ENCODE measurements around the gene TMEM205. TPM values are rescaled to one million over a fixed set of nuclear protein-coding genes. Genes with fewer than 3 reads are reported as not detected.

TMEM205 gene
- total and polyA plus RNA-seq, 2 of the 13 experiments (the other 11 are each of a cell fraction or from before 2014, with no cell fraction given), result 45.5 to 98.7 TPM

DNA sequence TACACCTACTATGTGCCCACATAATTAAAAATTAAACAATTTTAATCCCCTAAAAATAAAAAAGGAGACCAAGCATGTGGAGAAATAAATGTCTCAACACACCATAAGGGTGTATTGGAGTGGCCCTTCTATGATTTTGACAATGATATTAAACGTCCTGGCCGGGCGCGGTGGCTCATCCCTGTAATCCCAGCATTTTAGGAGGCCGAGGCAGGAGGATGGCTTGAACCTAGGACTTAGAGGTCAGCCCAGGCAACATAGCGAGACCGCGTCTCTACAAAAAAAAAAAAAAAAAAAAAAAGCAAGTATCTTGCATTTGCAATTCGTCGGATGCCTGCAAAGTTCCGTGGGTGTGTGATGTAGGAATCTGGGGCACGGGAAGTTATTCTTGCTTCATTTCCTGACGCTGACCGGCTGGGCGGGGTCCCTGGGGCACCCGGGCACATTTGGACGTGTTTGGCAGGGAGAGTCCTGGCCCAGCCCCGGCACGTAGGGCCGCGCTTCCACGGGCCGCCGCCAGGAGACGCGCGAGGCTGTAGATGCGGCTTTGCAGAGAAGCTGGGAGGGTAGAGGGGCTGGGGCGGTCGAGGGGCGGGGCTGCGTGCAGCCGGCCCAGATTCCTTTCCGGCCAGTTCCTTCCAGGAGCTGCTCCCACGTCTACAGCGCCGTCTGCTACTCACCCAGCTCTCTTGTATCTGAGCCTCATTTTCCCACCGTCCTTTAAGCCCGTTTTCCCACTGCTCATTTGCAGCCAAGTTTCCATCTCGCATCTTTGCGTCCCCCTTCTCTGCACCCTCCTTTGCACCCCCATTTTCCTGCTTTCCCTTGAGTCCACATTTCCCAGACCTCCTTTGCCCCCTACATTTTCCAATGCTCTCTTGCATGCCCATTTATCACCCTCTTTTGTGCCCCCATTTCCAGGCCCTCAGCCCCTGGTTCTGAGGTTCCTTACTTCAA, 52.4 kb downstream of the TMEM205 start (continued):
- TF ChIP-seq, protein P1, sequence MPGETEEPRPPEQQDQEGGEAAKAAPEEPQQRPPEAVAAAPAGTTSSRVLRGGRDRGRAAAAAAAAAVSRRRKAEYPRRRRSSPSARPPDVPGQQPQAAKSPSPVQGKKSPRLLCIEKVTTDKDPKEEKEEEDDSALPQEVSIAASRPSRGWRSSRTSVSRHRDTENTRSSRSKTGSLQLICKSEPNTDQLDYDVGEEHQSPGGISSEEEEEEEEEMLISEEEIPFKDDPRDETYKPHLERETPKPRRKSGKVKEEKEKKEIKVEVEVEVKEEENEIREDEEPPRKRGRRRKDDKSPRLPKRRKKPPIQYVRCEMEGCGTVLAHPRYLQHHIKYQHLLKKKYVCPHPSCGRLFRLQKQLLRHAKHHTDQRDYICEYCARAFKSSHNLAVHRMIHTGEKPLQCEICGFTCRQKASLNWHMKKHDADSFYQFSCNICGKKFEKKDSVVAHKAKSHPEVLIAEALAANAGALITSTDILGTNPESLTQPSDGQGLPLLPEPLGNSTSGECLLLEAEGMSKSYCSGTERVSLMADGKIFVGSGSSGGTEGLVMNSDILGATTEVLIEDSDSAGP (CRISPR knock-in tag; IDR thresholded peaks at IDR 0.05; ENCODE audit: borderline replicate concordance), result peak; percentile 63; the same call in 1 of the 2 replicates
- no peak for TF ChIP-seq ZNF326 (CRISPR knock-in tag; IDR thresholded peaks at IDR 0.05; ENCODE audit: borderline replicate concordance)
- no peak for TF ChIP-seq HNF4G (IDR thresholded peaks at IDR 0.05; ENCODE audit: borderline replicate concordance, low read depth, low read length)
- 0 out of 2 replicates have a peak, but pooled peaks have one; percentile 28 for TF ChIP-seq HNF4G (CRISPR knock-in tag; IDR thresholded peaks at IDR 0.05; ENCODE audit: borderline replicate concordance, low read depth)
- no peak for TF ChIP-seq HMGA1 (CRISPR knock-in tag; conservative IDR thresholded peaks at IDR 0.05)
- TF ChIP-seq ZSCAN25 (CRISPR knock-in tag; IDR thresholded peaks at IDR 0.05), result no peak
- peak; percentile 71 for TF ChIP-seq ZSCAN31 (CRISPR knock-in tag; IDR thresholded peaks at IDR 0.05; ENCODE audit: low read depth)
- TF ChIP-seq, protein P2, sequence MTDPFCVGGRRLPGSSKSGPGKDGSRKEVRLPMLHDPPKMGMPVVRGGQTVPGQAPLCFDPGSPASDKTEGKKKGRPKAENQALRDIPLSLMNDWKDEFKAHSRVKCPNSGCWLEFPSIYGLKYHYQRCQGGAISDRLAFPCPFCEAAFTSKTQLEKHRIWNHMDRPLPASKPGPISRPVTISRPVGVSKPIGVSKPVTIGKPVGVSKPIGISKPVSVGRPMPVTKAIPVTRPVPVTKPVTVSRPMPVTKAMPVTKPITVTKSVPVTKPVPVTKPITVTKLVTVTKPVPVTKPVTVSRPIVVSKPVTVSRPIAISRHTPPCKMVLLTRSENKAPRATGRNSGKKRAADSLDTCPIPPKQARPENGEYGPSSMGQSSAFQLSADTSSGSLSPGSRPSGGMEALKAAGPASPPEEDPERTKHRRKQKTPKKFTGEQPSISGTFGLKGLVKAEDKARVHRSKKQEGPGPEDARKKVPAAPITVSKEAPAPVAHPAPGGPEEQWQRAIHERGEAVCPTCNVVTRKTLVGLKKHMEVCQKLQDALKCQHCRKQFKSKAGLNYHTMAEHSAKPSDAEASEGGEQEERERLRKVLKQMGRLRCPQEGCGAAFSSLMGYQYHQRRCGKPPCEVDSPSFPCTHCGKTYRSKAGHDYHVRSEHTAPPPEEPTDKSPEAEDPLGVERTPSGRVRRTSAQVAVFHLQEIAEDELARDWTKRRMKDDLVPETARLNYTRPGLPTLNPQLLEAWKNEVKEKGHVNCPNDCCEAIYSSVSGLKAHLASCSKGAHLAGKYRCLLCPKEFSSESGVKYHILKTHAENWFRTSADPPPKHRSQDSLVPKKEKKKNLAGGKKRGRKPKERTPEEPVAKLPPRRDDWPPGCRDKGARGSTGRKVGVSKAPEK (CRISPR knock-in tag; IDR thresholded peaks at IDR 0.05; ENCODE audit: borderline replicate concordance), result no peak
- peak; percentile 68 for TF ChIP-seq TEAD3 (CRISPR knock-in tag; optimal IDR thresholded peaks at IDR 0.05; ENCODE audit: borderline replicate concordance)
- TF ChIP-seq, protein P3, sequence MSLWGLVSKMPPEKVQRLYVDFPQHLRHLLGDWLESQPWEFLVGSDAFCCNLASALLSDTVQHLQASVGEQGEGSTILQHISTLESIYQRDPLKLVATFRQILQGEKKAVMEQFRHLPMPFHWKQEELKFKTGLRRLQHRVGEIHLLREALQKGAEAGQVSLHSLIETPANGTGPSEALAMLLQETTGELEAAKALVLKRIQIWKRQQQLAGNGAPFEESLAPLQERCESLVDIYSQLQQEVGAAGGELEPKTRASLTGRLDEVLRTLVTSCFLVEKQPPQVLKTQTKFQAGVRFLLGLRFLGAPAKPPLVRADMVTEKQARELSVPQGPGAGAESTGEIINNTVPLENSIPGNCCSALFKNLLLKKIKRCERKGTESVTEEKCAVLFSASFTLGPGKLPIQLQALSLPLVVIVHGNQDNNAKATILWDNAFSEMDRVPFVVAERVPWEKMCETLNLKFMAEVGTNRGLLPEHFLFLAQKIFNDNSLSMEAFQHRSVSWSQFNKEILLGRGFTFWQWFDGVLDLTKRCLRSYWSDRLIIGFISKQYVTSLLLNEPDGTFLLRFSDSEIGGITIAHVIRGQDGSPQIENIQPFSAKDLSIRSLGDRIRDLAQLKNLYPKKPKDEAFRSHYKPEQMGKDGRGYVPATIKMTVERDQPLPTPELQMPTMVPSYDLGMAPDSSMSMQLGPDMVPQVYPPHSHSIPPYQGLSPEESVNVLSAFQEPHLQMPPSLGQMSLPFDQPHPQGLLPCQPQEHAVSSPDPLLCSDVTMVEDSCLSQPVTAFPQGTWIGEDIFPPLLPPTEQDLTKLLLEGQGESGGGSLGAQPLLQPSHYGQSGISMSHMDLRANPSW (CRISPR knock-in tag; IDR thresholded peaks at IDR 0.05; ENCODE audit: borderline replicate concordance), result no peak
- no peak for TF ChIP-seq ZNF460 (CRISPR knock-in tag; IDR thresholded peaks at IDR 0.05; ENCODE audit: borderline replicate concordance)
- TF ChIP-seq ZNF101 (CRISPR knock-in tag; IDR thresholded peaks at IDR 0.05; ENCODE audit: borderline replicate concordance, low read depth), result no peak
- TF ChIP-seq ZNF766 (CRISPR knock-in tag; IDR thresholded peaks at IDR 0.05; ENCODE audit: borderline replicate concordance), result no peak
- no peak for TF ChIP-seq ZKSCAN1 (IDR thresholded peaks at IDR 0.05; ENCODE audit: low read length)
- no peak for TF ChIP-seq ZFP1 (CRISPR knock-in tag; IDR thresholded peaks at IDR 0.05)
- TF ChIP-seq, protein P4, sequence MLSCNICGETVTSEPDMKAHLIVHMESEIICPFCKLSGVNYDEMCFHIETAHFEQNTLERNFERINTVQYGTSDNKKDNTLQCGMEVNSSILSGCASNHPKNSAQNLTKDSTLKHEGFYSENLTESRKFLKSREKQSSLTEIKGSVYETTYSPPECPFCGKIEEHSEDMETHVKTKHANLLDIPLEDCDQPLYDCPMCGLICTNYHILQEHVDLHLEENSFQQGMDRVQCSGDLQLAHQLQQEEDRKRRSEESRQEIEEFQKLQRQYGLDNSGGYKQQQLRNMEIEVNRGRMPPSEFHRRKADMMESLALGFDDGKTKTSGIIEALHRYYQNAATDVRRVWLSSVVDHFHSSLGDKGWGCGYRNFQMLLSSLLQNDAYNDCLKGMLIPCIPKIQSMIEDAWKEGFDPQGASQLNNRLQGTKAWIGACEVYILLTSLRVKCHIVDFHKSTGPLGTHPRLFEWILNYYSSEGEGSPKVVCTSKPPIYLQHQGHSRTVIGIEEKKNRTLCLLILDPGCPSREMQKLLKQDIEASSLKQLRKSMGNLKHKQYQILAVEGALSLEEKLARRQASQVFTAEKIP (CRISPR knock-in tag; IDR thresholded peaks at IDR 0.05; ENCODE audit: borderline replicate concordance), result no peak
- TF ChIP-seq POGZ (CRISPR knock-in tag; IDR thresholded peaks at IDR 0.05), result peak; percentile 21; the same call in 1 of the 2 replicates
- TF ChIP-seq CEBPG (CRISPR knock-in tag; IDR thresholded peaks at IDR 0.05), result peak; percentile 47; the same call in 1 of the 2 replicates
- TF ChIP-seq RFX3 (CRISPR knock-in tag; IDR thresholded peaks at IDR 0.05), result no peak
- TF ChIP-seq ZNF724P (CRISPR knock-in tag; IDR thresholded peaks at IDR 0.05; ENCODE audit: borderline replicate concordance), result peak; percentile 27; the same call in 1 of the 2 replicates
